Pancreas (tissue), 10 donors: ENCODE measurements around the gene NXPE3. TPM values are rescaled to one million over a fixed set of nuclear protein-coding genes. Genes with fewer than 3 reads are reported as not detected.

ENCODE experiments used
- ATAC-seq, 4 donors: fragments of 200-7000 bp; cut with Tn5 transposase; one replicate each; pipeline versions ENCODE4 v1.8.0 to v1.9.1; 2020; ENCODE audit warnings: mild to moderate bottlenecking in 4 of 4, moderate library complexity in 4 of 4
- DNase-seq, 6 donors: peaks; one replicate each; pipeline ENCODE4 v3.0.0-alpha.2; 2020
- FAIRE-seq: peaks from 2 replicates; lab custom pipeline; 2012; peaks lifted over from hg19 to GRCh38; lab: Jason Lieb, UNC
- H3K27ac ChIP-seq, 4 donors: fragments of 200-600 bp; sonication (generic); 1 replicate in 3 of 4; 2 replicates in 1 of 4; pipeline versions ENCODE4 v1.5.0 to v1.8.0; 2020
- H3K27me3 ChIP-seq, 4 donors: fragments of 200-600 bp; one replicate each; pipeline ENCODE4 v1.8.0; 2021
- H3K36me3 ChIP-seq, 3 donors: fragments of 200-600 bp; sonication (generic) in 1 of 3; one replicate each; pipeline versions ENCODE4 v1.5.0 to v1.8.0; 2020 to 2021
- H3K4me1 ChIP-seq, 3 donors: fragments of 200-600 bp; one replicate each; pipeline ENCODE4 v1.8.0; 2021
- H3K4me3 ChIP-seq, 4 donors: fragments of 200-600 bp; sonication (generic) in 2 of 4; one replicate each; pipeline versions ENCODE4 v1.5.0 to v1.8.0; 2020 to 2021
- H3K9me3 ChIP-seq, 4 donors: fragments of 200-600 bp; one replicate each; pipeline ENCODE4 v1.8.0; 2021
- WGBS, 2 donors: extraction: QIAGEN DNeasy Blood & Tissue Kit; methylation state at CpG; one replicate each; pipeline ENCODE4 v1.1.7; 2013; 5-methylcytosine and 5-hydroxymethylcytosine counted together
- intact Hi-C, 3 donors: fragments of 100-400 bp; cut with DNase I; formaldehyde crosslinking; loops; one replicate each; pipeline versions ENCODE4 v1.11.1 to v1.14.2; 2022
- polyA plus RNA-seq, 2 donors: library from polyadenylated mRNA; stranded (reverse); fragments of 200-250 nt; gene quantifications; one replicate each; pipeline ENCODE4 v1.2.3, GENCODE V29; 2013
- total RNA-seq, 6 donors: library from RNA; stranded (reverse); fragmentation: NEBNext Ultra II Directional in 4 of 6; extraction: Animal tissue kit (Norgen Biotek cat#: 25700) in 4 of 6; gene quantifications; one replicate each; pipeline versions ENCODE4 v1.2.1 to v1.2.4, GENCODE V29; 2021 to 2023
- TF ChIP-seq, protein P1 (sequence below), 4 donors: fragments of 200-600 bp; sonication (generic) in 3 of 4; IDR thresholded peaks; one replicate each; pipeline versions ENCODE4 v1.5.0 to v1.8.0; 2021; ENCODE audit warnings: antibody characterized with exemption in 4 of 4
- donor health status: healthy with polysubstance abuse.
- donor health status: DM: no; HTN: no; CAD: no; lungs with moderate emphysema.
- donor health status: DM: no; HTN: no; CAD: no.
- donor health status: control.
- donor health status: control.
- donor health status: Bipolar disorder and iron deficiency.
- donor health status: DM: yes; HTN: yes; CAD: no.
- donor health status: DM: no; HTN: no; CAD: no.
- donor health status: DM: no; HTN: no; CAD: no.
- donor health status: DM: yes; HTN: yes; CAD: no.

NXPE3 gene
- total and polyA plus RNA-seq, 8 donors: 1.4 to 4.3 (median 2.4) TPM

- peak overlapping the region; percentile 73 to 100 (median 90) for H3K4me3 ChIP-seq
- WGBS, 2 donors: 31 to 35% methylated on average over 6 of the region's 6 CpGs
- no peak for ATAC-seq
- intact Hi-C loops: loop anchor here in 1 of 3 donors (10.0 kb wide), 1 partner anchor 333 kb away; no protein-coding TSS in a partner anchor
- no peaks in the 10 kb centered on the region for H3K27me3 ChIP-seq
- H3K36me3 ChIP-seq: peaks cover 8 to 51% (median 36%) of the 10 kb centered on the region in 3 donors
- H3K27ac ChIP-seq: peak overlapping the region in 2 of 4 donors; percentile 99 to 100
- H3K4me1 ChIP-seq: peaks cover 35 to 59% (median 49%) of the 10 kb centered on the region in 3 donors
- TF ChIP-seq, protein P1, sequence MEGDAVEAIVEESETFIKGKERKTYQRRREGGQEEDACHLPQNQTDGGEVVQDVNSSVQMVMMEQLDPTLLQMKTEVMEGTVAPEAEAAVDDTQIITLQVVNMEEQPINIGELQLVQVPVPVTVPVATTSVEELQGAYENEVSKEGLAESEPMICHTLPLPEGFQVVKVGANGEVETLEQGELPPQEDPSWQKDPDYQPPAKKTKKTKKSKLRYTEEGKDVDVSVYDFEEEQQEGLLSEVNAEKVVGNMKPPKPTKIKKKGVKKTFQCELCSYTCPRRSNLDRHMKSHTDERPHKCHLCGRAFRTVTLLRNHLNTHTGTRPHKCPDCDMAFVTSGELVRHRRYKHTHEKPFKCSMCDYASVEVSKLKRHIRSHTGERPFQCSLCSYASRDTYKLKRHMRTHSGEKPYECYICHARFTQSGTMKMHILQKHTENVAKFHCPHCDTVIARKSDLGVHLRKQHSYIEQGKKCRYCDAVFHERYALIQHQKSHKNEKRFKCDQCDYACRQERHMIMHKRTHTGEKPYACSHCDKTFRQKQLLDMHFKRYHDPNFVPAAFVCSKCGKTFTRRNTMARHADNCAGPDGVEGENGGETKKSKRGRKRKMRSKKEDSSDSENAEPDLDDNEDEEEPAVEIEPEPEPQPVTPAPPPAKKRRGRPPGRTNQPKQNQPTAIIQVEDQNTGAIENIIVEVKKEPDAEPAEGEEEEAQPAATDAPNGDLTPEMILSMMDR (IDR thresholded peaks at IDR 0.05): no peak
- DNase-seq: no peak
- no peaks in the 10 kb centered on the region for H3K9me3 ChIP-seq
- peak; percentile 9 for FAIRE-seq
Observed at GRCh38 chr3:101851850-101852714, 73.1 kb downstream of the NXPE3 start.

DNA sequence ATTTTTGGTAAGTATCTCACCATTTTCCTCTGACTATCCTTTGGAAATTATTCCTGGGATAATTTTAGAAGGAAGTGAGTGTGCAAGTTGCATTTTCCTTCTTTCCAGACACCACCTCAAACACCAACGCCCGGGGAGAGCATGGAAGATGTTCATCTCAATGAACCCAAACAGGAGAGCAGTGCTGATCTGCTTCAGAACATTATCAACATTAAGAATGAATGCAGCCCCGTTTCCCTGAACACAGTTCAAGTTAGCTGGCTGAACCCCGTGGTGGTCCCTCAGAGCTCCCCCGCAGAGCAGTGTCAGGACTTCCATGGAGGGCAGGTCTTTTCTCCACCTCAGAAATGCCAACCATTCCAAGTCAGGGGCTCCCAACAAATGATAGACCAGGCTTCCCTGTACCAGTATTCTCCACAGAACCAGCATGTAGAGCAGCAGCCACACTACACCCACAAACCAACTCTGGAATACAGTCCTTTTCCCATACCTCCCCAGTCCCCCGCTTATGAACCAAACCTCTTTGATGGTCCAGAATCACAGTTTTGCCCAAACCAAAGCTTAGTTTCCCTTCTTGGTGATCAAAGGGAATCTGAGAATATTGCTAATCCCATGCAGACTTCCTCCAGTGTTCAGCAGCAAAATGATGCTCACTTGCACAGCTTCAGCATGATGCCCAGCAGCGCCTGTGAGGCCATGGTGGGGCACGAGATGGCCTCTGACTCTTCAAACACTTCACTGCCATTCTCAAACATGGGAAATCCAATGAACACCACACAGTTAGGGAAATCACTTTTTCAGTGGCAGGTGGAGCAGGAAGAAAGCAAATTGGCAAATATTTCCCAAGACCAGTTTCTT lies 74.2 kb downstream of the NXPE3 start:
- TF ChIP-seq, protein P1 (IDR thresholded peaks at IDR 0.05): no peak
- peak overlapping the region in 2 of 4 donors; percentile 99 to 100 for H3K27ac ChIP-seq
- peak overlapping the region in 3 of 4 donors; percentile 1 to 89 (median 3) for H3K4me3 ChIP-seq
- FAIRE-seq: no peak
- no peaks in the 10 kb centered on the region for H3K9me3 ChIP-seq
- no peak for DNase-seq
- intact Hi-C loops: loop anchor here in 1 of 3 donors (10.0 kb wide), 1 partner anchor 332 kb away; no protein-coding TSS in a partner anchor
- no peaks in the 10 kb centered on the region for H3K27me3 ChIP-seq
- ATAC-seq: no peak
- H3K36me3 ChIP-seq: peaks cover 11 to 63% (median 42%) of the 10 kb centered on the region in 3 donors
- WGBS, 2 donors: 91 to 92% methylated on average over 8 of the region's 8 CpGs
- H3K4me1 ChIP-seq: peaks cover 30 to 47% (median 47%) of the 10 kb centered on the region in 3 donors

DNA sequence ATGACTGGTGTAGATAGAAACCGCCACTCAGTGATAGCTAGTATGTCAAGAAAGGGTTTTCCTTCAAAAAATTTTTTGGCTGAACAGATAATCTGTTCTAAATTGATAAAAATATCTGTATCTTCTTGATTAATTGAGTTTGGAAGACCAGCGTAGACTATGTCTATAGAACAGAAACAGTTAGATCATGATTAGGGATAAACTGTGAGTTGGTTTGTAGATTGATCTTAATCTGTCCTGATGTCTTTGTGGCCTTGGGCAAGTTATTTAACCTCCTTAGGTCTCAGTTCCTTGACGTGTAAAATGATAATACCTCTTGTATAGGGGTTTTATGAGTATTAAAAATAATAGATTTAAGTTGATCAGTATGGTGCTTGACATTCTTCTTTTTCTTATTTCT lies 75.0 kb downstream of the NXPE3 start:
- H3K4me3 ChIP-seq: peak overlapping the region in 2 of 4 donors; percentile 3 to 89
- peak overlapping the region in 2 of 4 donors; percentile 99 to 100 for H3K27ac ChIP-seq
- peaks cover 29 to 46% (median 44%) of the 10 kb centered on the region in 3 donors for H3K4me1 ChIP-seq
- peaks cover 11 to 70% (median 48%) of the 10 kb centered on the region in 3 donors for H3K36me3 ChIP-seq
- WGBS, 2 donors: 59 to 60% methylated on average over 3 of the region's 3 CpGs
- intact Hi-C loops: loop anchor here in 1 of 3 donors (10.0 kb wide), 1 partner anchor 331 kb away; no protein-coding TSS in a partner anchor
- no peaks in the 10 kb centered on the region for H3K27me3 ChIP-seq
- no peak for FAIRE-seq
- no peak for ATAC-seq
- no peaks in the 10 kb centered on the region for H3K9me3 ChIP-seq
- TF ChIP-seq, protein P1 (IDR thresholded peaks at IDR 0.05): no peak
- DNase-seq: no peak

DNA sequence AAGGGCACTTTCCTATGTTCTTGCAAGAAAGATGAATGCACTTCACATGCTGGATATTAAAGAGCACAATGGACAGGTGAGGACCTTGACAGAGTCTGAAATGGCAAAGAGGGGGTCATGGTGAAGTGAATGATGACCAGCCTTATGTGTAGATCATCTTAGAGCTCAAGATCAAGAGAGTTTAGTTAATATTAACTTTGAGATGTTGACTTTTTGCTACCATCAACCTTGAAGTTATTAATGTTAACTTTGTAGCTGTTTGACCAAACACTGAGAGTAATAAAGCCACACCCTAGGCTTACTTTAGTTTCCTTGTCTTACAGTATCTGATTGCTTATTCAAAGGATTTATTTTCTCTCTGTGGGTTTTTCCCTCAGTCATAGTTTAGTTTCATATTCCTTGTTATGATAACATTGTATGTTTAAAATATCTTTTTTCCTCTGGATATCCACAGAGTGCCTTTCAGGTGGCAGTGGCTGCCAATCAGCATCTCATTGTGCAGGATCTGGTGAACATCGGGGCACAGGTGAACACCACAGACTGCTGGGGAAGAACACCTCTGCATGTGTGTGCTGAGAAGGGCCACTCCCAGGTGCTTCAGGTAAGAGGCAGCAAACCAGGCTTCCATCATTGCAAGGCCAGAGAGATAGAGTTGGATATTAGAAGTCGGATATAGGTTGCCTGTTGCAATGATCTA lies 75.7 kb downstream of the NXPE3 start:
- Histone ChIP-seq H3K4me1 (peaks cover 29 to 46% (median 44%) of the 10 kb centered on the region in 3 donors), H3K4me3 (peak overlapping the region in 2 of 4 donors; percentile 3 to 89), H3K9me3 (no peaks in the 10 kb centered on the region), H3K27me3 (no peaks in the 10 kb centered on the region), H3K36me3 (peaks cover 11 to 78% (median 55%) of the 10 kb centered on the region in 3 donors), H3K27ac (peak overlapping the region in 2 of 4 donors; percentile 99 to 100)
- peak; percentile 23 to 65 (median 40) for ATAC-seq
- intact Hi-C loops: loop anchor here in 1 of 3 donors (10.0 kb wide), 1 partner anchor 330 kb away; no protein-coding TSS in a partner anchor
- peak; percentile 77 for FAIRE-seq
- DNase-seq: no peak
- 23 to 32% methylated on average over 2 of the region's 2 CpGs for WGBS, 2 donors
- TF ChIP-seq, protein P1 (IDR thresholded peaks at IDR 0.05): no peak
